Omental fat pad (tissue), 4 donors: ENCODE data around the gene RRM2. TPM values are rescaled to one million over a fixed set of nuclear protein-coding genes. Genes with fewer than 3 reads are reported as not detected.
"Not testable (repeated sequence)": the region's sequence is repeated elsewhere in the genome, so short reads cannot be mapped to it uniquely, and the experiment has no call there.

Experiments used
- ATAC-seq: fragments of 150-250 bp; one replicate; pipeline ENCODE4 v1.9.1; 2016; ENCODE audit warnings: mild to moderate bottlenecking, moderate library complexity; ENCODE audit not compliant: low FRiP score
- DNase-seq: peaks from one replicate; pipeline ENCODE4 v3.0.0-alpha.2; 2019; ENCODE audit warnings: low spot score
- CTCF ChIP-seq, 3 donors: fragments of 450-650 bp; IDR thresholded peaks; one replicate each; pipeline ENCODE4 v1.5.1; 2016 to 2017; ENCODE audit warnings: antibody characterized with exemption in 3 of 3, mild to moderate bottlenecking in 3 of 3, moderate library complexity in 2 of 3
- total RNA-seq, 4 donors: library from RNA; depleted of rRNA; stranded (reverse); fragments of >200 nt; gene quantifications; one replicate each; pipeline ENCODE4 v1.1.0, GENCODE V29; 2016

RRM2 gene
- total RNA-seq, 4 donors from 2014 or later = 0.46 to 9.8 (median 1.5) TPM

- no peak for TF ChIP-seq CTCF (IDR thresholded peaks at IDR 0.05)
- DNase-seq = no peak
- no peak for ATAC-seq
Measured at GRCh38 chr2:10089565-10090190, 32.9 kb upstream of the RRM2 start.

- no peak for TF ChIP-seq CTCF (IDR thresholded peaks at IDR 0.05)
- DNase-seq (no peak), ATAC-seq (no peak)
Measured at GRCh38 chr2:10091182-10091888, 31.2 kb upstream of the RRM2 start.

- DNase-seq, ATAC-seq: not testable (repeated sequence)
Measured at GRCh38 chr2:10091889-10092244, 30.7 kb upstream of the RRM2 start.

- TF ChIP-seq CTCF (IDR thresholded peaks at IDR 0.05) = no peak
- DNase-seq (no peak), ATAC-seq (no peak)
Measured at GRCh38 chr2:10094271-10094814, 28.2 kb upstream of the RRM2 start.

- DNase-seq = no peak
- TF ChIP-seq CTCF (IDR thresholded peaks at IDR 0.05) = no peak
- ATAC-seq = no peak
Measured at GRCh38 chr2:10095175-10095574, 27.4 kb upstream of the RRM2 start.

- TF ChIP-seq CTCF (IDR thresholded peaks at IDR 0.05) = no peak
- no peak for ATAC-seq
Measured at GRCh38 chr2:10096641-10097040, 25.9 kb upstream of the RRM2 start.

GRCh38 chr2:10097352-10098148 is 25.0 kb upstream of the RRM2 start:
- DNase-seq (peak; percentile 42), ATAC-seq (peak; percentile 98)
- TF ChIP-seq CTCF (IDR thresholded peaks at IDR 0.05) = peak in 2 of 3 donors; percentile 21 to 67

More at GRCh38 chr2:10096641-10097040, 25.9 kb upstream of the RRM2 start:
- DNase-seq = no peak
